CD4-positive, alpha-beta T cell treated with Interleukin-4 for 4 hours (primary cell): ENCODE data around the gene RIMKLB.

Experiments
- DNase-seq: peaks from one replicate; pipeline ENCODE4 v3.0.0-alpha.2; 2020

RIMKLB gene, protein sequence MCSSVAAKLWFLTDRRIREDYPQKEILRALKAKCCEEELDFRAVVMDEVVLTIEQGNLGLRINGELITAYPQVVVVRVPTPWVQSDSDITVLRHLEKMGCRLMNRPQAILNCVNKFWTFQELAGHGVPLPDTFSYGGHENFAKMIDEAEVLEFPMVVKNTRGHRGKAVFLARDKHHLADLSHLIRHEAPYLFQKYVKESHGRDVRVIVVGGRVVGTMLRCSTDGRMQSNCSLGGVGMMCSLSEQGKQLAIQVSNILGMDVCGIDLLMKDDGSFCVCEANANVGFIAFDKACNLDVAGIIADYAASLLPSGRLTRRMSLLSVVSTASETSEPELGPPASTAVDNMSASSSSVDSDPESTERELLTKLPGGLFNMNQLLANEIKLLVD

DNA sequence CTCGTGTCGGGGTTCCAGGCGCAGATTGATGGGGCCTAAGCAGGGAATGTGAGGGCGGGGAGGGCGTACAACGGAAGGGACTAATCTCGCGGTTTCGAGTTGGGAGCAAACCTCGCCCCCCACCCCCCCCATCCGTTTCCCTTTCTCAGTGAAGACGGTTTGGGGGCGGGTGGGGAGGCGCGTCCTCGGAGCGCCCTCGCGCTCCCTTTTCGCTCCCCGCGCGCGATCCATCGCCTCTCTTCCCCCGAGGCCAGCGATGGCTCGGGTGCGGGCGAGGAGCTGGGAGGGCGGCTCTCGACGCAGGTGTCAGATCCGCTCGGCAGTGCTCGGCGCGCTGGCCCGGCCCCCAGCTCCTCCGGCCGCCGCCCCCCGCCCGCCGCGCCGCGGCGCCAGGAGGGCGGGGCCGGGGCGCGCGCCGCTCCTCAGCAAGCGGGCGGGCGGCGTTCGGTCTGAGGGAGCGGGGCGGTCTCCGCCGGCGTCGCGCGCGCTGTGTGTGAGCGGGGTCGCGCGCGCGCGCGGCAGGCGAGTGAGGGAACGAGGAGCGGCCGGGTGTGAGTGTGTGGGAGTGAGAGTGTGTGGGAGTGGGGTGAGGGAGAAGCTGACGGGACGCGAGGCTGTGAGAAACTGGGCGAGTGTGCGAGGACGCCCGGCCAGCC lies at the start of gene RIMKLB:
RIMKLB (plus strand) TSS at position 516 of the 656 bp plus-strand sequence. CDS start 15,876 bp downstream, outside the sequence.
- peak; percentile 76 for DNase-seq

DNA sequence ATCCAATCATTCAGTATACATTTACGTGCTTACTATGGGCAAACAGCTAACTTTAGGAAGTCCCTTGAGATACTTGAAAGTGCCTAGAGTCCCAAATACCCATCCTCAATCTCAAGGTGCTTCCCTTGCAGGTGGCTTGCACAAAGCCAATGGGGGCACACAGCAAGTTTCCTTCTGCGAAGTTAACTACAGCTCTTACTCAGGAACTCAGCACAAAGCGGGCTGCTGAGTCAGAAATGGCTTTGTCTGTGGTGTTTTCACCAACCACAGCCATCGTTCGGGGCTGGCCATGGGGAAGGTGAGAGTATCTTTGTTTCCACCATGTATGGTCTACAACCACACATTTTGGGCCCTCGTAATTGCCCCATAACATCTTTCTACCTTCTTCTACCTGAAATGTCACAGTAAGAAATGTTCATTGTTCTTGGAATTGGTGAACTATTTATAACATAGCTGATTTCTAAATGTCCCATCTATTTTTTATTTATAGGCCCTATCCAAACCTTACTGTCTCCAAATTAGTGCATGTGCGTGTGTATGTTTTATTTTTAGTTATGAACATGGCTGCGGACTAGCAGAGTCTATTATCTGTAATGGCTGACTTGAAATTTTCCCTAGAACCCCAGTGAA lies 49.1 kb upstream of the RIMKLB start:
- peak; percentile 39 for DNase-seq

DNA sequence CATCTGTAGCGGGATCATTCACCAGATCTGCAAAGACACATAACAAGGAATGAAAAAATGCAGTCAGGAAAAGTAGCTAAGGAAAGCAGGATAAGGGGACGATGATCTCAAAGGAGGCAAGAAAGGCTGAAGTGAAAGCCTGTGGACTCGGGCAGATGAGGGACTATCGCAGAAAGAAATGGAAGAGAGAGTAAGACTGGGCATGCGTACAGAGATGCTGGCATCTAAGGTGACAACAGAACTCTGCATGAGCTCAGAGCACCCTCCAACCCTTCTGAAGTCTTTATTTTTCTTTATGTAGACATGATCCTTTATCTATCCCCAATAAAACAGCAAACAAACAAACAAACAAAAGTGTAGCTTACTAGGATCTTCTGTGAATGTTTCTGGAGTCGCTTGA lies 42.4 kb upstream of the RIMKLB start:
- no peak for DNase-seq

DNA sequence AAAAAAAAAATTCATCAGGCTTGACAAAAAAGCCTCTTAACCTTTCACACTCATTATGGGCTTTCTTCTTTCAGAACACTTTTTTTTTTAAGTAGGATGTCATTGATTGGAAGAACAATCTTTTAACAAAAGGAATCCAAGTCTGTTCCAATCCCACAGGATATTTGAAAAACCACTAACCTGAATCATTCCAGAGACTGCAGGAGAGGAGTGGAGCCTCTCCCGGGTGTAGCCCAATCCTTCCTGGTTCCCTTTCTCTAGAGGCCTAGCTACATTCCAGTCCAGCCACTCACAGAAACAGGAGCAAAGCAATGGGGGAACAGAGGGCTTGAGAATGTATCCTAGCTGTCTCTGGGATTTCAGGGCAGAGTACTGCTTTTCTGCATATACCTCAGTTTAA lies 39.4 kb upstream of the RIMKLB start:
- no peak for DNase-seq

DNA sequence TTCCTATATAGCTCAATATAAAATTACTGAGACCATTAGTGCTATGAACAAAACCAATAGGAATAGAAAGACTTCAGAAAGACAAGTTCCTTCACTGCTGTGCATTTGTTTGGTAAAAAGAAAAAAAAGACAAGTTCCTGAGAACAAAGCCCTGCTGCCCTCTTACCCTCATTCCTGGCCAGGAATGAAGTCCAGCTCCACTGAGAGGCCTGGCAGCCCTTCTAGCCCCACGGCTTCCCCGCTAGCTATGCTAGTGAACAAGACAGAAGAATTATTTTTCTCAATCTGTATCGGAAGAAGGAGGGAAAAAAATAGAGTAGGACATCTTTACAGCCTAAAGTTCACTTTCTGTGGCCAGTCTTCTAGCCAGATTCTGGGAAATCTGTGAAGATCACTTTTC lies 36.8 kb upstream of the RIMKLB start:
- DNase-seq: no peak

DNA sequence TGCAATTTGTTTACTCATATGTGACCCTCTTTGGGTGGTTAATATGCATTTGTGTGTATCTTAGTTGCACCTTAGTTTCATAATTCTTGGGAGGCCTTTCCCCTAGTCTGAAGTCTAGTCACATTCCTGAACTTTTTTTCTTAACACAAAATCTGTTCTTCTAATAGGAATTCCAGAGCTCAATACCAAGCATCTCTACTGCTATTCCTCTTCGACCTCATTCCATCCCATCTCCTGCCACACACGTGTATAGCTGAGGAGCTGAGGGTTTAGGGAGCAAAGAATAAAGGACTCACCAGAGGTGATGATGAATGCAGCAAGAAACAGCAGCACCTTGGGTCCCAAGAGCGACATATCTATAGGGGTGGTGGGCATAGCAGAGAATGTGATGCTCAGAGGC lies 36.0 kb upstream of the RIMKLB start:
- DNase-seq: no peak

DNA sequence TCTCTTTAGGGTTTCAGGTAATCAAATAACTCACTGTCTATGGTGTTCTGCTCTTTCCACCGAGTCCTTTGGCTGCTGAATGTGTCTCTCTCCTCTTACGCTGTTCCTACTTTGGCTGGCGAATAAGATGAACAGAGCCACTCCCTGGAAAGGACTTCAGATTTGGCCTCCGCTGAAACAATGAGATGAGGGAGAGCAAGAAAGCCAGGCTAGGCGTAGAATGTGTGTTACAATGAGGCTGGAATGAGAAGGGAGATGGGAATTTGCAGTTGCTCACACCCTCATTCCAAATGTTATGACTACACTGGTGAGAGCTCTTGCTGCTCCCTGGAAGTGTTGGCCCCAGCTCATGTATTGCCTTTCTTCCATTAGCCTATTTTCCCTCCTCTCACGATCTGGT lies 35.2 kb upstream of the RIMKLB start, which contains the start of gene MFAP5:
MFAP5 (minus strand) TSS at position 234 of the 400 bp plus-strand sequence. CDS start 722 bp downstream, outside the sequence.
- no peak for DNase-seq

DNA sequence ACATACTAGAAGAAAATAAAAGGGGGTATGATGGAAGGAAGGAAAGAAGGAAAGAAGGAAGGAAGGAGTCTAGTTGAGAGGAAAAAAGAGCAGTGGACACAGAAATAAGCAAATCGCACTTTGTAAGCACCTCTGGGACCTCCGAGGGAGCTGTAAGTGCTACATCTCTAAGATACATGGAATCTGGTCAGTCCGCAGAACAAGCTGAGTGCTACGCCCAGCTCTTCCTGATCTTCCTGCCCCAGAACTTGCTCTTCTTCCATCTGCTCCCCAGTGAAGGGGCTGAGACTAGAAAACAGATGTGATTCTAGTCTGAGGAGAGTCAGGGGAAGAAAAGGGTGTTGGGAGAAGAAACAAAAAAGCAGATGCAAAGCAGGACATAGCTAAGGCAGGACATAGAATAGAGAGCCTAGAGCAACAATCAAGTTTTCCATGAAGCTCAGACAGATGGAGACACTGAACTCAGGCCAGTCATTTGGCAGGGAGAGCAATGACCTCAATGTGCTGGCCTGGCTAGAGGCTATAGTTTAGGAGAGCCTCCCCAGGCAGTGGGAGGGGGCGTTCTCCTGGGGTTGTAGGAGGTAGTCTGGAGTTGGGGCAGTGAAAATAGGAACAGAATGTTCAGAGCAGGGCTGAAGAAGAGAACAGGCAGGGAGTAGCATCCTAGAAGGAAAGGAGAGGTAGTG lies 33.4 kb upstream of the RIMKLB start:
- DNase-seq: no peak

DNA sequence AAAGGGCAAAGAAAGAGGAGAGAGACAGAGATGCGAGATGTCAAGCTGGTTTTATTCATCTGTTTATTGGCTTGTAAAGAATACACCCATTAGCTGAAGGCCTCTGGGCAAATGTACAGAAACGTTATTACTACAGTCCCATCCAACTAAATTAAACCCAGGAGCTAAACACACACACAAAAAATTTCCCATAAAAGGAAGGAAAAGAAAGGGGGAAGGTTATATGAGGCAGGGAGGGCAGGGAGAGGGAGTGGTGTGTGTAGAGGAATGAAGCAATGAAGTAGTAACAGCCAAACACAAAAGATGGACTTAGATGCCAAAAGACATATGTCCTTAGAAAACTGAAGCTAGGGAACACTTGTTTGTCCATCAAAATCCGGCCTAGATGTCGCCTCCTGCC lies 32.0 kb upstream of the RIMKLB start:
- no peak for DNase-seq

DNA sequence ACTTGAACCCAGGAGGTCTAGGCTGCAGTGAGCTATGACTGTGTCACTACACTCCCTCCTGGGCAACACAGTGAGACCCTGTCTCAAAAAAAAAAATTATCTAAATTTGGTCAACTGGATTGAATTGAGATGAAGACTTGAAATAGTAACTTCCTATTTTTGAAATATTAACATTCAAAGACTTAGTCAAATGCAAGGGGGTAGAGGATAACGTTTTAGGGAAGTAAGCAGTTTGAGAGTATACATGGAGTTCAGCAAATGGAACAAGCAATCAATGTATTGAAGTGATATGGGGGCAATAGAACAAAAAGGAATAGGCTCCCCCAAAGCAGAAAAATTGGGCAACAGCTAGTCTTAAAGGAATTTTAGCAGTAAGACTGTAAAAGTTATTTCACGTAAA lies 30.5 kb upstream of the RIMKLB start:
- DNase-seq: no peak

DNA sequence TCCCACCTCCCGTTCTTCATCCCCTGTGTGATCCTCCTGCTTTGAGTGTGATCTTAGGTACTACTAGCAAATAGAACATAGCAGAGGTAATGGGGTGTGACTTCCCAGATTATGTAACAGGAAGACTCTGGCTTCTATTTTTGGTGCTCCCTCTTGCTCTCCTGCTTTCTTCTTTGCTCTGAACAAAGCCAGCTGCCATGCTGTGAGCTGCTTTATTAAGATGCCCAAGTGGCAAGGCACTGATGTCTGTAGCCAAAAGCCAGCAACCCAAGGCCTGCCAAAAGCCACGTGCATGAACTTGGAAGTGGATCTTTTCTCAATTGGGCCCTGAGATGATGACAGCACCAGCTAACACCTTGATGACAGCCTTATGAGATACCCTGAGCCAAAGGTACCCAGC lies 29.4 kb upstream of the RIMKLB start:
- DNase-seq: no peak

DNA sequence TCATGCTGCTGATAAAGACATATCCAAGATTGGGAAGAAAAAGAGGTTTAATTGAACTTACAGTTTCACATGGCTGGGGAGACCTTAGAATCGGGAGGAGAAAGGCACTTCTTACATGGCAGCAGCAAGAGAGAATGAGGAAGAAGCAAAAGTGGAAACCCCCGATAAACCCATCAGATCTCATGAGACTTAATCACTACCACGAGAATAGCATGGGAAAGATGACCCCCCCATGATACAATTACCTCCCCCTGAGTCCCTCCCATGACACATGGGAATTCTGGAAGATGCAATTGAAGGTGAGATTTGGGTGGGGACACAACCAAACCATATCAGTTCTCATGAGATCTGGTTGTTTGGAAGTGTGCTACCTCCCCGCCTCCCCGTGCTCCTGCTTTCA lies 25.4 kb upstream of the RIMKLB start:
- DNase-seq: no peak

DNA sequence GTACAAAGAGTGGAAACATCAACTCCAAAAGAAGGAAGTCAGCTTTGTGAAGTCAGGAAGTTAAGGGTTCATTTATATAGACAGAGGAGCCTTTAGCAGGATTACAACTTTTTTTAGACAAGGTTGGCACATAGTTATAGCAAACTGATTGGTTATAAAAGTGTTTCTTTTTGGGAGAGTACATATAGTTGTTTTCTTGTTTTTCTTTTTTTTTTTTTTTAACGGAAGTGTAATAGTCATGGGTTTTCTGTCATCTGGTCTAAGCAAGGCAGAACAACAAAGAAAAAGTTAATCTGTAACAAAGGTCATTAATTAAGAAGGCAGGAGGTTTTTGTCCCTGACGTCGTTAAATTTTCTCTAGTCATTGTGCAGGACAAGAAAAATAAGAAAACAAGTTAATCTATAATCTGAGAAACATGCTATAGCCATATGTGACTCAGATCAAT lies 22.2 kb upstream of the RIMKLB start:
- no peak for DNase-seq

DNA sequence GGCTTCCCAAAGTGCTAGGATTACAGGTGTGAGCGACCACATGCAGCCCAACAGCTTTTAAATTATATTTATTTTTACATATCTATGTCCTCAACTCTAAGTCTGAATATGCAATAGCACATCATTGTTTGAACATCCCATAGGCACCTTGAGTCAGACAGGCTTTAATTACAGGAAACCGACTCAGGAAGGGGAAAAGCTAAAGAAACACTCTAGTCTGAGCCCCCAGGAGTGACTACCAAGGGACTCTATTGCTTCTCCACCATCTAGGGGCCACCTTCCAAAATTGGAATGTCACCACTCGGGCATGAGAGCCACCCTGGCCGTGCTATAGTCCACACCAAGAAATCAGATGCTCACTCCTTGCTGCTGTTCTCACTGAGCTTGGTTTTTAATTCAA lies 21.1 kb upstream of the RIMKLB start:
- no peak for DNase-seq

DNA sequence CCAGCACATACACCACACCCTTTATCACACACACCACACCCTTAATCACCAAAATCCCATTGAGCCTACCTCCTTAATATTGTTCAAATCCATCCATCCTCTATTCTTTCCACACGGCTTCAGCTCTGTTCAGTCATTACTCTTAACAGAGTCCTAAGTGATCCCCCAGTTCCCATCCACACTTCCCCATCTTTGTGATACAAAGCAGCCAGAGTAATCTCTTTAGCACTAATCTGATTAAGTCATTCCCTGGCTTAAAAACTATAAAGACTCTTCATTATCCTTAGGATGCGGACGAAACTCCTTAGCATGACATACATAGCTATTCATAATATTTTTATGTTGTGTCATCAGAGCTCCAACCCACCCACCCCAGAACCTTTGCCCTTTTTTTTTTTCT lies 20.4 kb upstream of the RIMKLB start:
- no peak for DNase-seq

DNA sequence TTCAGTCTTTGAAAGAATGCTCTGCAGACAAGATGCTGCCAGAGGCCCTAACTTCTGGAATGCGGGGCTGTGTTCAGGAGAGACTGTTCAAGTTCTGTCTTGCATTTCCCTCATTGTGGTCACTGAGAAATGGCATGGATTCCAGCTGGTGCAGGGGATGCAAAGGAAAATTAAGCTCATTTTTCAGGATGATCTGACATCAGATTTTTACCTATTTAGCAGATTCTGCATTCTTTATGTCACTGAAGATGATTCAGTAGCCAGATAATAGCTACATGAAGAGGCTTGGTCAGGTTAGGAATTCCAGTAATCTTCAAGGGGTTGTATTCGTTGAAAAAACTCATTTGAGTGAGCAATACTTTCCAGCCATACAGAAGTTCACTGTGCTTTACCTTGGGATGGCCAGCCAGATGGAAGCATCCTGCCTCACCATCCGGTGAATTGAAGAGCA lies 19.1 kb upstream of the RIMKLB start:
- DNase-seq: no peak

DNA sequence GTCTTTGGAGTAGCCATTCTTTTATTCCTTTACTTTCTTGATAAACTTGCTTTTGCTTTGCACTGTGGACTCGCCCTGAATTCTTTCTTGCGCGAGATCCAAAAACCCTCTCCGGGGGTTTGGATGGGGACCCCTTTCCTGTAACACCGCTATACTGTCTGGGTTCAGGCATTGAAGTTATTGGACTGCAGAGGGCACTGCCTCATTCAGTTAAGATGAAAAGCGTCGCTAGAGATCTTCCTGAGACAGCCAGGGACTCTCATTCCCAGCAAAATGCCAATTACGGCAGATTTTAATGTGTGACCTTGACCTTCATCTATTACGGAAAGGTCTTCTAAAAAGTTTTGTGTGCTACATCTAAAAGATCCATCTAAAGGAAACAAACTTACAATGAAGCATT lies 17.3 kb upstream of the RIMKLB start:
- no peak for DNase-seq

DNA sequence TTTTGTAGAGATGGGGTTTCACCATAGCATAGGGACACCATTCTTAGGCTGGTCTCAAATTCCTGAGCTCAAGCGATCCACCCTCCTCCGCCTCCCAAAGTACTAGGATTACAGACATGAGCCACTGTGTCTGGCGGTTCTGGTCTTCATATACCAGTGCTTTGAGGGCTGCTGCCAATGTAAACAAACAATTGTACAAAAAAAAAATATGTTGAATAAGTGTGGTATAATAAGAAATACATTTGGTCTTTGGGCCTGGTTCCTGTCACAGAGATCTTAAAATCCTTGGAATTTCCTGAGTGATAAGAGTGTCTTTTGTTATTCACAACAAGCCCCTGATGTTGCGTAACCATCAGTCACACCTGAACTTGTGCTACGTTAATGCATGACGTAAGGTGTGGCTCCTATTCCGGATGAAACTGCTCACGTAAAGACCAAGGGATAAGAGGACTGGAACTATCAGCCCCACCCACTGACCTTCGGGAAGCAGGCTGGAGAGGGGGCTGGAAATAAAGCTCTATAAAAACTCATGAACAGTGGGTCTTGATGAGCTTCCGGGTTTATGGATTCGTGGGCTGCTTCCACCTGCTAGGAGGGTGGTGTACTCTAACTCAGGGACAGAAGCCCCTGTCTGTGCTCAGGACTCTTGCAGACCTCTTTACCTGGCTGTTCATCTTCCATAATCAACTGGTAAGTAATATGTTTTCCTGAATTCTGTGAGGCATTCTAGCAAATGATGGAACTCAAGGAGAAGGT lies 16.5 kb upstream of the RIMKLB start:
- DNase-seq: no peak

DNA sequence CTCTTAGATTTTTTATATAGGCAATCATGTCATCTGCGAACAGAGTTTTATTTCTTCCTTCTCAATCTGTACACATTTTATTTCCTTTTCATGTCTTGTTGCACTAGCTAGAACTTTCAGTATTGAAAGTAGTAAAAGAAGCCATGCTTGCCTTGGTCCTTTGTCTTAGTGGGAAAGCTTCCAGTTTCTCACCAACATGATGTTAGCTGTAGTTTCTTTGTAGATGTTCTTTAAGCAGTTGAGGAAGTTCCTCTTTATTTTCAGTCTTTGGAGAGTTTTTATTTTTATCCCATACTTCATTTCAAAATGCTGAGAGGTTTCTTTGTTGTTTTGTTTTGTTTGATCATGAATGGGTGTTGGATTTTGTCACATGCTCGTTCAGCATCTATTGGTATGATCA lies 12.7 kb upstream of the RIMKLB start:
- DNase-seq: no peak

DNA sequence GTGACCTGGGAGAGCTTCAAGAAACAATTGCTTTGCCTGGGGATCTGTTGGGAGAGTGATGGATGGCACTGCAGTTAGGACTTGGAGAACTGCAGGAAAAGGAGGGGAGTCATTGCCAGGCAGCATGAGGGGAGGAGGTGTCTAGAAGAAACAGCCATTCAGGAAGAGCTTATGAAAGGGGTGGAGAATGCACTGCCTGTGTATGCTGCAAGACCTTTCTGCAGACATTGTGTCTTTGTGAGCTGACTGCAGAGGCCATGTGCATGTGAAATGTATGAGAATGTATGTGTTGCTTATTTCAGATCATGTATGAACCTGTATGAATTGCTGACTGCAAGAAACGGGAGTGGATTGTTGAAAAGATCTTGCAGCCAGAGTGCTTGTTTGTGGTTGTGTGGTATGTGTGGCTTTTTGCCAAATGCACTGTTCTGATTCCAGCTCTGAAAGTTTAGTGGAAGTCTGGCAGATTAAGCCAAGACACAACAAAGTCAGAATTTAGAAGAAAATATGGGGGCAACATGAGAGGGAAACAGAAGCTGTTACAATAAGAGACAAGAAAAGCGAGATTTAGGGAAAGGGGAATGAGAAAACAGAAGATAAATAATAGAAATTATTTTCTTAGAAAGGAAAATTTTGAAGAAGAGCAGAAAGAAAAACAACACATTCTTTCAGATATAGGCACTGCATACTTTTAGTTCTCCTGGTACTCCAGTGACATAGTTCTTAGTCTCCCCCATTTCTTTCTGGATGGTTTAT lies 9.8 kb upstream of the RIMKLB start:
- no peak for DNase-seq

DNA sequence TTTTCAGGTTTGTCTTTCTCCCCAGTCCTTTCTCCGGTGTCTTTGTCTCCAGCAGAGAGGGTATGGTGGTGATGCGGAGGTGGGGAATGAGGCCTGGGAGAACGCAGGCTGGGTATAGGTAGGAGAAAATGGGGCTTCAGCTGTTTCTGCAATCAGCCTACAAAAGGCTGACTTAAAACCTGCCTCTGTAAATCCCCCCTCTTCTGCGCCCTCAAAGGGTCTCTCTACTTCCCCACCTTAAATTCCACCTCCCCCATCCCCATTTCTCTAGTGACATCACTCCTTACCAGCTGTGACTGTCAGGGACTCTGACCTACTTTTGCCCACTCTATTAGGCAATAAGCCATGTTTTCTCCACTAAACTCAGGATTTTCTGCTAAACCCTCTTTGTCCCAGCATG lies 8.1 kb upstream of the RIMKLB start:
- no peak for DNase-seq

DNA sequence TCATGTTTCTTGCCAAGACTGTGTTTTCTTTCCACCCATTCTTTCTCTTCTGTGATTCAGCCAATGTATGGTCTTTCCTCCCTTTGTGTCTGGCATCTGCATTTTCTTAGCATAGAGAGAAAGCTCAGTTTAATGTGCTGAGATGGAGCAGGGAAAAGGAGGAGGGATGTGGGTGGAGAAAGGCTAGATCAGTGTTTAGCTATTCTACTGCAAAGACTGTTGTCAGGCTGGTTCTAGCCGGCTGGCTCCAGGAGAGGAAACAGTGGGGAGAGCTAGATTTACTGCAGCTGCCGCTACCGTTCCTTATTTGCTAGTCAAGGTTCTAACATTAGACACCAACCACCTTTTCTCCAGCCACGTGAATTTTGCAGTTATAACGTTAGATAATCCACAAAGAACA lies 5.2 kb upstream of the RIMKLB start:
- DNase-seq: no peak
